Measurements from ENCODE around the gene CD3D. TPM values are rescaled to one million over a fixed set of nuclear protein-coding genes. Genes with fewer than 3 reads are reported as not detected.

CD3D gene
- total RNA-seq (0.79 and 1.4 TPM in 2 replicates), polyA plus RNA-seq (1.7 and 7.0 TPM in 2 replicates), polyA minus RNA-seq (1.6 and 4.8 TPM in 2 replicates)
- total RNA-seq (2013) = 1.3 TPM

- H3K9me3 Mint-ChIP-seq (ENCODE audit: insufficient read depth) = no peaks in the 10 kb centered on the region
- CTCF ChIA-PET = interaction anchor here (0.8 kb wide), 2 partner anchors 10 to 396 kb away, joined by 3 to 5 read pairs; no protein-coding TSS in a partner anchor
- H3K4me3 Mint-ChIP-seq = no peak within 1 kb of the TSS
- Histone ChIP-seq H2AFZ (ENCODE audit: insufficient read depth, low read depth, low read length, poor library complexity, severe bottlenecking) (no peak within 1 kb of the TSS), H3K27me3 (replicated peaks in 1 of 4; ENCODE audit: control extremely low read depth in 1 of 4, control insufficient read depth in 3 of 4, insufficient read depth in 4 of 4, low read length in 3 of 4) (peaks cover 0 to 4% (median 0%) of the 10 kb centered on the region in 4 experiments), H3K27ac (ENCODE audit: low read length in 2 of 2) (no peak within 1 kb of the TSS), H3K36me3 (replicated peaks in 1 of 2; ENCODE audit: control extremely low read depth in 1 of 2, control insufficient read depth in 1 of 2, extremely low read depth in 1 of 2, insufficient read depth in 2 of 2, low read length in 1 of 2) (no peaks in the 10 kb centered on the region), H4K20me1 (ENCODE audit: control insufficient read depth, insufficient read depth, low read length, poor library complexity, severe bottlenecking) (no peaks in the 10 kb centered on the region), H3K9ac (ENCODE audit: low read length) (no peak within 1 kb of the TSS), H3K4me1 (ENCODE audit: control insufficient read depth in 2 of 2, insufficient read depth in 2 of 2, low read length in 2 of 2) (peaks cover 9 to 11% of the 10 kb centered on the region in 2 donors), H3K79me2 (ENCODE audit: control insufficient read depth, insufficient read depth, low read length) (no peaks in the 10 kb centered on the region), H3K4me2 (replicated peaks; ENCODE audit: low read depth, low read length, poor library complexity, severe bottlenecking) (no peak within 1 kb of the TSS), H3K9me3 (ENCODE audit: control extremely low read depth in 1 of 3, control insufficient read depth in 2 of 3, insufficient read depth in 1 of 3, low read length in 2 of 3) (no peaks in the 10 kb centered on the region), H3K4me3 (ENCODE audit: control extremely low read depth in 1 of 5, extremely low read depth in 1 of 5, insufficient read depth in 1 of 5, low read depth in 2 of 5, low read length in 4 of 5) (no peak within 1 kb of the TSS)
- WGBS (ENCODE audit: insufficient coverage) = 83% methylated on average over 10 of the region's 13 CpGs
- DNase-seq (no peak), ATAC-seq (ENCODE audit: low read depth) (no peak)
- no peak within 1 kb of the TSS for H3K27ac Mint-ChIP-seq
- POLR2A ChIA-PET = interaction anchor here (0.7 kb wide), 1 partner anchor 611 kb away, joined by 4 read pairs; no protein-coding TSS in a partner anchor
- peaks cover 12% of the 10 kb centered on the region for H3K27me3 Mint-ChIP-seq
- intact Hi-C loops (cut with micrococcal nuclease) = no loop called here
- TF ChIP-seq CTCF (IDR thresholded peaks at IDR 0.05) (no peak), EZH2 (IDR thresholded peaks at IDR 0.05; ENCODE audit: borderline replicate concordance, insufficient read depth, low read depth, low read length, poor library complexity, severe bottlenecking) (no peak)
- H3K4me1 Mint-ChIP-seq = peaks cover 12% of the 10 kb centered on the region
Observed at GRCh38 chr11:118342503-118343161, at the start of gene CD3D. Gene CD3D, minus strand, starts transcription at chr11:118342705. Its CDS starts 98 bp downstream, at chr11:118342607.

GRCh38 chr11:118383657-118384056, 41.2 kb upstream of the CD3D start:
- Histone ChIP-seq H2AFZ (ENCODE audit: insufficient read depth, low read depth, low read length, poor library complexity, severe bottlenecking) (no peak overlapping the region), H3K4me2 (replicated peaks; ENCODE audit: low read depth, low read length, poor library complexity, severe bottlenecking) (no peak overlapping the region), H3K4me1 (ENCODE audit: control insufficient read depth in 2 of 2, insufficient read depth in 2 of 2, low read length in 2 of 2) (no peaks in the 10 kb centered on the region), H3K4me3 (ENCODE audit: control extremely low read depth in 1 of 5, extremely low read depth in 1 of 5, insufficient read depth in 1 of 5, low read depth in 2 of 5, low read length in 4 of 5) (no peak overlapping the region), H3K27me3 (replicated peaks in 1 of 4; ENCODE audit: control extremely low read depth in 1 of 4, control insufficient read depth in 3 of 4, insufficient read depth in 4 of 4, low read length in 3 of 4) (no peaks in the 10 kb centered on the region), H3K79me2 (ENCODE audit: control insufficient read depth, insufficient read depth, low read length) (no peaks in the 10 kb centered on the region), H3K9me3 (ENCODE audit: control extremely low read depth in 1 of 3, control insufficient read depth in 2 of 3, insufficient read depth in 1 of 3, low read length in 2 of 3) (no peaks in the 10 kb centered on the region), H3K36me3 (replicated peaks in 1 of 2; ENCODE audit: control extremely low read depth in 1 of 2, control insufficient read depth in 1 of 2, extremely low read depth in 1 of 2, insufficient read depth in 2 of 2, low read length in 1 of 2) (peaks cover 10 to 98% of the 10 kb centered on the region in 2 experiments), H3K9ac (ENCODE audit: low read length) (no peak overlapping the region), H3K27ac (ENCODE audit: low read length in 2 of 2) (no peak overlapping the region), H4K20me1 (ENCODE audit: control insufficient read depth, insufficient read depth, low read length, poor library complexity, severe bottlenecking) (no peaks in the 10 kb centered on the region)
- intact Hi-C loops (cut with micrococcal nuclease) = no loop called here
- CTCF ChIA-PET = interaction anchor here (2.1 kb wide), 1 partner anchor 16 kb away, joined by 4 read pairs; no protein-coding TSS in a partner anchor
- POLR2A ChIA-PET = no interaction called here
- Mint-ChIP-seq H3K27me3 (no peaks in the 10 kb centered on the region), H3K4me1 (no peaks in the 10 kb centered on the region), H3K4me3 (no peak overlapping the region), H3K9me3 (ENCODE audit: insufficient read depth) (no peaks in the 10 kb centered on the region), H3K27ac (no peak overlapping the region)
- DNase-seq (no peak), ATAC-seq (ENCODE audit: low read depth) (no peak)
- no peak for TF ChIP-seq EZH2 (IDR thresholded peaks at IDR 0.05; ENCODE audit: borderline replicate concordance, insufficient read depth, low read depth, low read length, poor library complexity, severe bottlenecking)
- no peak for TF ChIP-seq CTCF (IDR thresholded peaks at IDR 0.05)
- no CpG with 5 or more reads among the region's 3 CpGs for WGBS (ENCODE audit: insufficient coverage)

Measured in B cell (primary cell).